HG03280 (cell line): ENCODE measurements around the gene CCDC33.

ENCODE experiments used
- ATAC-seq: cut with Tn5 transposase; IDR thresholded peaks from one replicate; pipeline ENCODE4 v1.9.1; 2021; ENCODE audit warnings: mild to moderate bottlenecking, moderate library complexity; ENCODE audit not compliant: unreplicated experiment

The CCDC33 gene

DNA sequence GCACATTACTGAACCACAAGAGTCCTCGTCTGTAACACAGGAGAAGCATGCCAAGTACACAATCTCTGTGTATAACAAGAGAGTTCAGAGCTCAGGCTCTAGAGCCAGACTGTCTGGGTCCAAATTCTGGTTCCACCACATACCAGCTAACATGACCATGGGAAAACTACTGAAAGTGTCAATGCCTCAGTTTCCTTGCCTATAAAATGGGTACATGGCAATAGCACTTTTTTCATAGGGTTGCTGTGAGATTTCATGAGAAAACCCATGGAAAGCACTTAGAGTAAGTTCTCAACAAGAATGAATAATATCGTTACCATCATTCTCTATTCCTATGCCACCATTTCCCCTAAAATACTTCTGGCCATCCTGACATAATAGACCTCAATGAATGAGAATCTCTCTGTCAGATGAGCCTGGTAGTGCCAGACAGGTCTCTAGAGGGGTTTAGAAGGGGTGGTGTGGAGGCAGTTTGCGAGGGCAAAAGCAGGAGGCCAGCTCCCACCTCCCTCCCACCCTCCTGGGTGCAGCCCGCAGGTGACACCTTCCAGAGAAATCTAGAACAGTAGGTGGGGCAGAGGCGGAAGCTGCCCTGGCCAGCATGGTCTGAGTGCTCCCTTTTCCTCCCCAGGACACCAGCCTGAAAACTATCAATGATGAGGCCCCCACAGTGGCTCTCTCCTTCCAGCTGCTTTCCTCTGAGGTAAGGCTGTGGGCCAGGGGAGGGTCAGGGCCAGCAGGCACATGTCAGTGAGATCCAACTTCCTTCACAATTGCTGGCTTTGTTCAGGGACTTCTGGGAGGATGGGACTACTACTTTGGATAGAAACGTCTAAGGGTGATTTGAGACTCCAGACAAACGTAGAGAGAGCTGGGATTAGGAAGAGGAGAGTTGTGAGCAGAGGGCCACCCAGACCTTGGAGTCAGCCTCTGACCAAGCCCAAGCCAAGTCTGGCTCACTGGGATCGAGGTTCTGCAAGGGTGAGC lies 45.3 kb downstream of the CCDC33 start:
- ATAC-seq, result no peak

DNA sequence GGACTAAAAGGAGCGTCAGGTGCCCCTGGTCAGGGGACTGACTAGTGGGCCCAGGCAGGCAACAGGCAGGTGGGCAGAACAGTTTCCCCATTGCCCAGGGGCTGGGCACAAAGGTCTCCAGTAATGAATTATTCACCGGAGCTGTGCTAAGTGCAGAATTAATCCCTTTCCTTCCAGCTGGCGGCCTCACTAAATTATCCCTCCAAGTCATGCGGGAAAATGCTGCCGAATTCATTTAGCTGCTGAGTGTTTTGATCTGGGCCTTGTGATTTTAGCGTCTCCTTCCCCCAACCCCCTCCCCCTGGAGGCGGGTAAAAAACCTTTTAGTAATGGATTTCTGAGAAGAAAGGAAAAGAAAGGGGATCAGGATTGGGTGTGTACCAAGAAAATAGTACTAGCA lies 47.2 kb downstream of the CCDC33 start:
- ATAC-seq, result no peak

DNA sequence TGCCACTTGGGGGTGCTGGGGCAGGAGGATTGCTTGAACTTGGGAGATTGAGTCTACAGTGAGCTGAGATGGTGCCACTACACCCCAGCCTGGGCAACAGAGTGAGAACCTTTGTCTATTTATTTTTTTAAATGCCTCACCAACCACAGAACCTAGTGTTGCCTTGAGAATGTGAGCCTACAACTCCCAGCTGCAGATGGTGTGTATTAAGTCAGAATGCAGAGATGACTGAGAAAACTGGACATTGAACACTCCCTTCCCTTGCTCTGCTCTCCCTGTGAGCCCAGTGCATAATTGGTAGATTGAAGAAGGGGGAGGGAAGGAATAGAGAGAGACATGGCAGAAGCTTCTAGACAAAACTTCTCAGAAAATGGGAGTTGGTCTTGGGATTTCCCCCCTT lies 53.5 kb downstream of the CCDC33 start:
- no peak for ATAC-seq

- no peak for ATAC-seq
Observed at GRCh38 chr15:74290645-74291044, 54.5 kb downstream of the CCDC33 start.

DNA sequence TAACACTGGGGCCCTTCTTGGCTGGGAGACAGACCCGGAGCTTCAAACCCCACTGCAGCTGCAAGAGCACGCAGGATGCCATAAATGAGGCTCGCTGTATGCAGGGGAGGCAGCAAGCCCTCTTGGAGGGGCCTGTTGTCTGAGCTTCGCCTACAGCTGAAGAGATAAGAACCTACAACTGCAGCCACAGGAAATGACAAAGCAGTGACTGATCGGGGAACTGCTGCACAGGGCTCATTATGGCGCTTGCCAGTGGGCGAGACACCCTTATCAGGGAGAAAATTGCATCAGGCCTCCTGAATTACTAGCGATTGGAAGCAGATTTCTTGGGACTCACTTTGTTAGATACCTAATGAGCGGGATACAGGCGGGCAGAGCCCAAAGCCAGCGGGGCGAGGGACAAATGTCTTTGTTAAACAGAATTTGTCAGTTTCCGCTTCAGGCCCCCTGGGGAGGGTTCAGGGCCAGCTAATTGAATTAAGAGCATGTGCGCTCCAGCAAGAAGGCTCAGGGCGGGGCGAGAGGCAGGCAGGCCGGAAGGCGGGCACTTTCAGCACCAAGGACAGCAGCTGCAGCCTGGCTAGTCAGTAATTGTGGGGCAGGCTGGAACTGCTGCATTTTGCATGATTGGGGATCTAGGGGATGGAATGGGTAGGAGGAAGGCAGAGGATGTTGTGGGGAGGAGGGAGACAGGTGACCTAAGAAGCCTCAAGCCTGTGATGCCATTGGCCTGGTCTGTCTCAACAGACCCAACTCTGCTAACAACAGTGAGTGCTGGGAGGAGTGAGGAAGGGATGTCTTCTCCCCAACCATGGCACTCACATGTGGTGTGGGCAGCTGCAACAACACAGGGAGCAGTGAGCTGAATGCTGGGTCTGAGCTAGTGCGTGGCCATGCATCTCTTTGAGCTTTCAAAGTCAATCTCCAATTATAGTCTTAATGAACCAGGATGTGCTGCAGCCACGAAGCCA lies 55.3 kb downstream of the CCDC33 start:
- ATAC-seq, result no peak

- ATAC-seq, result no peak
Observed at GRCh38 chr15:74293021-74293810, 57.1 kb downstream of the CCDC33 start.

DNA sequence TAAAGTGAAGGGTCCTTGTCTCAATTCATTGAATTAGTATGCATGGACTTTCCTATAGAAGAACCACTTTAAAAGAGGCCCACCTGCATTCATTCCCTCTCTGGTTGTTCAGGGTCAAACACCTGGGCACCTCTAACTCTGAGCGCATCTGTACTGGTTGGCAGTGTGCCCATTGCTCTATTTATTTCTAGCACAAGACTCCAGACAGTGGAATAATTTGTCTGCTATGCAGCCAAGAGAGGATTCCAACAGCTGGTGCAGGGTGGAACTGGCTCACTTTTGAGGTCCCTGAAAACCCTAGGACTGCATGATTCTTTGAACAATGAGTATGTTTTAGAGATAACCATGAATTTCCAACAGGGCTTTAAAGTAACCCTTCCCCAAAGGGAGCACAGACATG lies 57.9 kb downstream of the CCDC33 start:
- ATAC-seq, result no peak

GRCh38 chr15:74295800-74296199 lies 59.7 kb downstream of the CCDC33 start:
- ATAC-seq, result no peak

- no peak for ATAC-seq
Observed at GRCh38 chr15:74297887-74298286, 61.8 kb downstream of the CCDC33 start.

DNA sequence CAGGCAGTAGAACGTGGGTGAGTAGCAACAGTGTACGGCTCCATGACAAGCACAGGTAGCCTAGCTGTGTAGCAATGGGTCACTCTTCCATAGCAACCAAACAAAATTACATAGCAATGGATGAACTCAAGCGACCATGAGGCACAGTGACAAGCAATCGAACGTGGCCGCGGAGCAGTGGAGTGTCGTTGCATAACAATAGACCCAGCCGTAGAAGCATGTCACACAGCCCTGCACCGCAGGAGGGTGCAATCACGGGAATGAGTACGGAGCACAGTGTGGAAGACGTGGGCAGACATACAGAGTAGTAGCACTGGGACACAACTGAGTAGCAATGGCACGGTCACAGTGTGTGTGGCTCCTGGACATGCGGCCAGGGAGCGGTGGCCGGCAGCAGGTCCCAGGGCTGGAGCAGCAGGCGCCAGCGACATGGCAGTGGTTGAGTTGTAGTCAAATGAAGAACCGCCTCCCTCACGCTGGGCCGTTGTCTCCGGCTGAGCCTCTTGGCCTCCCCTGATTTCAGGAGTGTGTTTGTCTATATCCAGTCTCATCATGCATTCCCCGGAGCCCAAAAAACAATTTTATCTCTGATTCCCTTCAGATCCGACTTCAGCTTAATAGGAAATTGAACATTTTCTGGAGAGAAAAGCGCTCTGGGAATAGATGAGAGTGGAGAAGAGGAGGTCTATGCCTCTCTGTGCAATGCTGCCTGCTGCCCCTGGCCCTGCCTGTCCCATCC lies 64.1 kb downstream of the CCDC33 start:
- ATAC-seq, result no peak

- ATAC-seq, result no peak
Observed at GRCh38 chr15:74301583-74302361, 65.6 kb downstream of the CCDC33 start.

DNA sequence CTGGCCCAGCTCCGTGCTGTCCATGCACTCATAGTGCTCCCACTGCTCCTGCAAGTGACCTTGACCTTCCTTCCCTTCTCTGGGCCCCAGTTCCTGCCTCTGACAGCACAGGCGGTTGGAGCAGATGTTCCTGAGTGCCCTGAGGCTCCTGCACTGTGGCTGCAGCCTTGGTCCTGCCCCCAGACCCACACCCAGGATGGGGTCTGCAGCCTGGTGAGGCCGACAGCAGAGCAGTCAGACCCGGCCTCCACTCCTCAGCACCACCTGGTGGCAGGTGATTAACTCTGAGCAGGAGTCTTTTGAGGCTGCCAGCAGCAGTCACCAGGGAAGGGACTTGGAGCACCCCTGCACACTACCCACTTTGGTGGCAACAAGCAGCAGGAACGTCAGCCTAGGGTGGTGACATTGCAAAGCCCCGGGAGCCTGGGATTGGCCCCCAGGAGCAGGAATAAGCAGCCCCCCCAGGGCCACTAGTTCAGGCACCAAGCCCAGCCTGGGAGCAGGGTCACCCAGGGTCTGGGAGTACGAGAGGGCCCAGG lies 66.8 kb downstream of the CCDC33 start:
- ATAC-seq, result no peak

GRCh38 chr15:74303741-74304309 lies 67.7 kb downstream of the CCDC33 start:
- ATAC-seq, result no peak

- ATAC-seq, result no peak
Observed at GRCh38 chr15:74304431-74304830, 68.3 kb downstream of the CCDC33 start.

DNA sequence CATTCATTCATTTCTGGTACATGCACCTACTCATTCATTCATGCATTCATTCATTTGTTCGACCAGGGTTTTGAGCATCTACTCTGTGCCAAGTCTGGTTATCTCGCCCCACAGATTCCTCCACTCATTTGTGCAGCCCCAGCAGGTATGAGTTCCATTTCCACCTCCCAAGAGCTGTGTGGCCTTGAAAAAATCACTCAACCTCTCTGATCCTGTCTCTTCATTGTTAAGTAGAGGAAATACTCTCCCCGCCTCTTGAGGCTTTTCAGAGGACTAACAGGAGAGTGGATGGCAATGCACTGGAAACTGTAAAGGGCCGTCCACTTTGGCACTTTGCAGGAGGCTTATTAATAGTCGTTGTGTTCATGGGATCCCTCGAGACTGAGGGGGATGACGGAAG lies 69.6 kb downstream of the CCDC33 start:
- no peak for ATAC-seq

DNA sequence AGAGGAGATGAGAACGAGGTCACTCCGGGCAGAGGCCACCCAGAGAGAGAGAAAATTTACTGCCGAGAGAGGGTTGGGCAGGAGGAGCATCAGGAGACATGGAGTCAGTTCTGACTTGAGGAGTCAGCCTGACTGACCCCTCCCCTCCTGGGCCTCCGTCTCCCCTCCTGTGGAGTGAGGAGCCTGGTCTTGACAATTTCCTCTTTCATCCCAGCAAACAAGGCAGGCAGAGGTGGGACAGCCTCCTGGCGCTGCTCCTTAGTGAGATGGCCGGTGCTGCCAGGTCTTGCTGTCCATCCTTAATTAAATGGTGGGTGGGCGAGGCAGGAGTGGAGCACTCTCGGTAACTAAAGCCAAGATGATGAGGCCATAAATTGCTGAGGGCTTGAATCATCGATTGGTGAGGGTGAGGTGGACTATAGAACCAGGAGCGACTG lies 70.7 kb downstream of the CCDC33 start:
- no peak for ATAC-seq

- no peak for ATAC-seq
Observed at GRCh38 chr15:74307827-74308811, 72.0 kb downstream of the CCDC33 start.
